DND-41 (cell line): Measurements from ENCODE around the gene DNMBP.

Experiments
- EZH2 ChIP-seq: IDR thresholded peaks from 3 replicates; pipeline ENCODE4 v1.6.1; 2012; ENCODE audit warnings: borderline replicate concordance, low read depth, mild to moderate bottlenecking, moderate library complexity, low read length, inconsistent platforms; ENCODE audit not compliant: severe bottlenecking
- TF ChIP-seq, protein P1 (sequence below): IDR thresholded peaks from 2 replicates; pipeline ENCODE4 v1.5.1; 2012; ENCODE audit warnings: borderline replicate concordance, low read length, moderate library complexity, mild to moderate bottlenecking; ENCODE audit not compliant: poor library complexity, severe bottlenecking; ENCODE audit errors: extremely low read depth

DNA sequence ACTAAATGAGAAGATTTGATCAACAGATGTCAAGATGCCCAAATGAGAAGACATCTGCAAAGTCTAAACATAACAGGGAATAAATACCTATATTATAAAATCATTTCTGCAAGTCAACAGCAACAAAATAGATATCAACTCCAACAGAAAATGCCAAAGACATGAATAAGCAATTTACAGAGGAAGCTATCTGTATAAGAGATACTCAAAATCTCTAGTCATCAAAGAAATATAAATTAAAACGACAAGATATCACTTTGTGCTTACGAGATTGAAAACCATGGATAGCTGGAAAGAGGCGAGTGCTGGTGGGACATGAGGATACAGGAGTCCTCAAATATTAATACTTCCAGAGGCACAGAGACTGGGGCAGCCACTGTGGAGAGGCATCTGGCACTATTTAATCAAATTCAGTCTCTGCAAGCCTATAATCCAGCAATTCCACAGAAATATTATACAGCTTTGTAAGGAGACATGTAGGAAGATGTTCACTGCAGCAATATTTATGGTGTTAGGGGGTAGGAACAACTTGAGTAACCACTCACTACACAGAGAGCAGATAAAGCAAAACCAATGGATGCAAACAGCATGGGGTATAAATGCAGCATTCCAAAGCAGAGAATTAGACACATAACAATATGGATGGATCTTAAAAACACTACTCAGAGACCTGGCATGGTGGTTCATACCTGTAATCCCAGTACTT is 4.8 kb downstream of the DNMBP start:
- TF ChIP-seq, protein P1, sequence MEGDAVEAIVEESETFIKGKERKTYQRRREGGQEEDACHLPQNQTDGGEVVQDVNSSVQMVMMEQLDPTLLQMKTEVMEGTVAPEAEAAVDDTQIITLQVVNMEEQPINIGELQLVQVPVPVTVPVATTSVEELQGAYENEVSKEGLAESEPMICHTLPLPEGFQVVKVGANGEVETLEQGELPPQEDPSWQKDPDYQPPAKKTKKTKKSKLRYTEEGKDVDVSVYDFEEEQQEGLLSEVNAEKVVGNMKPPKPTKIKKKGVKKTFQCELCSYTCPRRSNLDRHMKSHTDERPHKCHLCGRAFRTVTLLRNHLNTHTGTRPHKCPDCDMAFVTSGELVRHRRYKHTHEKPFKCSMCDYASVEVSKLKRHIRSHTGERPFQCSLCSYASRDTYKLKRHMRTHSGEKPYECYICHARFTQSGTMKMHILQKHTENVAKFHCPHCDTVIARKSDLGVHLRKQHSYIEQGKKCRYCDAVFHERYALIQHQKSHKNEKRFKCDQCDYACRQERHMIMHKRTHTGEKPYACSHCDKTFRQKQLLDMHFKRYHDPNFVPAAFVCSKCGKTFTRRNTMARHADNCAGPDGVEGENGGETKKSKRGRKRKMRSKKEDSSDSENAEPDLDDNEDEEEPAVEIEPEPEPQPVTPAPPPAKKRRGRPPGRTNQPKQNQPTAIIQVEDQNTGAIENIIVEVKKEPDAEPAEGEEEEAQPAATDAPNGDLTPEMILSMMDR: no peak
- TF ChIP-seq EZH2: no peak
